Spleen (tissue), 7 donors: ENCODE data around the gene LSAMP.

Experiments used
- CTCF ChIP-seq, 11 experiments: fragments of 200-600 bp in 7 of 11; fragments of 450-650 bp in 4 of 11; sonication (generic) in 4 of 11; IDR thresholded peaks in 8 of 11; conservative IDR thresholded peaks in 3 of 11; 1 replicate in 7 of 11; 2 replicates in 4 of 11; pipeline versions ENCODE4 v1.4.0 to v1.8.0; 2016 to 2021; ENCODE audit warnings: antibody characterized with exemption in 11 of 11, inconsistent platforms in 4 of 11, mild to moderate bottlenecking in 1 of 11
- POLR2A ChIP-seq, 3 donors: fragments of 450-650 bp; IDR thresholded peaks; one replicate each; pipeline ENCODE4 v1.5.1; 2017; ENCODE audit warnings: antibody characterized with exemption in 3 of 3, mild to moderate bottlenecking in 1 of 3
- donor health status: DM: no; HTN: no; CAD: no; lungs with moderate emphysema.
- donor health status: DM: no; HTN: no; CAD: no.
- donor health status: DM: no; HTN: no; CAD: no.

GRCh38 chr3:116039651-116039985 lies 405.7 kb downstream of the LSAMP start:
- TF ChIP-seq CTCF (IDR thresholded peaks at IDR 0.05 in 8 of 11, conservative IDR thresholded peaks at IDR 0.05 in 3 of 11) (no peak), POLR2A (IDR thresholded peaks at IDR 0.05) (no peak)
